DND-41 (cell line): ENCODE data around the gene TOM1L1.

Source experiments
- ATAC-seq: fragments of 200-7000 bp; cut with Tn5 transposase; 3 replicates; pipeline ENCODE4 v1.9.1; 2021; ENCODE audit warnings: low read depth; ENCODE audit not compliant: insufficient read depth
- DNase-seq: peaks from one replicate; pipeline ENCODE4 v3.0.0-alpha.2; 2020
- H2AFZ ChIP-seq: 2 replicates; pipeline ENCODE4 v1.6.0; 2012; ENCODE audit warnings: low read depth, low read length
- H3K27ac ChIP-seq: 2 replicates; pipeline ENCODE4 v1.5.1; 2012; ENCODE audit warnings: low read length, inconsistent platforms
- H3K27me3 ChIP-seq: fragments of 200-600 bp; sonication (generic); 2 replicates; pipeline ENCODE4 v1.6.0; 2012; ENCODE audit warnings: low read length, mild to moderate bottlenecking, inconsistent platforms; ENCODE audit not compliant: insufficient read depth, poor library complexity
- H3K36me3 ChIP-seq: 2 replicates; pipeline ENCODE4 v1.5.1; 2012; ENCODE audit warnings: low read length, inconsistent platforms; ENCODE audit not compliant: insufficient read depth
- H3K4me1 ChIP-seq: 2 replicates; pipeline ENCODE4 v1.5.1; 2012; ENCODE audit warnings: mild to moderate bottlenecking, low read length; ENCODE audit not compliant: insufficient read depth
- H3K4me2 ChIP-seq: 2 replicates; pipeline ENCODE4 v1.6.0; 2012; ENCODE audit warnings: mild to moderate bottlenecking, moderate library complexity, low read length, inconsistent platforms; ENCODE audit not compliant: insufficient read depth
- H3K4me3 ChIP-seq, 2 experiments: fragments of 200-600 bp in 1 of 2; shearing (Covaris generic) in 1 of 2; 2 replicates each; pipeline ENCODE4 v1.5.1; 2012 to 2016; ENCODE audit warnings: inconsistent platforms in 2 of 2, low read length in 2 of 2, mild to moderate bottlenecking in 2 of 2, low read depth in 1 of 2, moderate library complexity in 1 of 2
- H3K79me2 ChIP-seq: 2 replicates; pipeline ENCODE4 v1.6.0; 2012; ENCODE audit warnings: low read length, inconsistent platforms; ENCODE audit not compliant: insufficient read depth
- H3K9ac ChIP-seq: 2 replicates; pipeline ENCODE4 v1.6.0; 2012; ENCODE audit warnings: low read depth, mild to moderate bottlenecking, inconsistent platforms, low read length, moderate library complexity
- H3K9me3 ChIP-seq: 2 replicates; pipeline ENCODE4 v1.5.1; 2012; ENCODE audit warnings: low read length, moderate library complexity, mild to moderate bottlenecking, inconsistent platforms; ENCODE audit not compliant: insufficient read depth, severe bottlenecking
- H4K20me1 ChIP-seq: 2 replicates; pipeline ENCODE4 v1.6.0; 2012; ENCODE audit warnings: low read length; ENCODE audit not compliant: insufficient read depth
- EZH2 ChIP-seq: IDR thresholded peaks from 3 replicates; pipeline ENCODE4 v1.6.1; 2012; ENCODE audit warnings: borderline replicate concordance, low read depth, mild to moderate bottlenecking, moderate library complexity, low read length, inconsistent platforms; ENCODE audit not compliant: severe bottlenecking
- TF ChIP-seq, protein P1 (sequence below): IDR thresholded peaks from 2 replicates; pipeline ENCODE4 v1.5.1; 2012; ENCODE audit warnings: borderline replicate concordance, low read length, moderate library complexity, mild to moderate bottlenecking; ENCODE audit not compliant: poor library complexity, severe bottlenecking; ENCODE audit errors: extremely low read depth

The TOM1L1 gene

DNA sequence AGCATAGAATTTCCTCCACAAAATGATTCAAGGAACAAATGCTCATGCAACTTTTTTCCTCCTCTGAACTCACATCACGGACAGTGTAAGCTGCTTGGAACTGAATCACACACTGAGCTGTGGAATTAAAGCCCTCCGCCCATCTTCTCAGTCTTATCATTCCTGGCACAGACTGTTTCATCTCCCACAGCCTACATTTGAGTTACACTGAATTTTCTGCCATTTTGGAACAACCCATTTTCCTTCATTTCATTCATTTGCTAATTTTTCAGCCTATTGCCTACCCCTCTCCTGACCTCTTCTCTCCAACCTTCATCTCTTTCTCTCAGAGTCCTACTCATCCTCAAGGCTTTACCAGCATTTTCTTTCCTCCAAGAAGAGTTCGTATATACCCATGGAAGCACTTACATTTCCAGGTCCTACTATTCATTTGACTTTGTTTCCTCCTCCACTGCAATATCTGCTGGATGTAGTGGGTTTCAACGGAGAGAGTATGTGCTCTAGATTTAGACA lies 39.1 kb upstream of the TOM1L1 start:
- Histone ChIP-seq H3K4me2 (no peak overlapping the region), H3K9me3 (no peaks in the 10 kb centered on the region)

DNA sequence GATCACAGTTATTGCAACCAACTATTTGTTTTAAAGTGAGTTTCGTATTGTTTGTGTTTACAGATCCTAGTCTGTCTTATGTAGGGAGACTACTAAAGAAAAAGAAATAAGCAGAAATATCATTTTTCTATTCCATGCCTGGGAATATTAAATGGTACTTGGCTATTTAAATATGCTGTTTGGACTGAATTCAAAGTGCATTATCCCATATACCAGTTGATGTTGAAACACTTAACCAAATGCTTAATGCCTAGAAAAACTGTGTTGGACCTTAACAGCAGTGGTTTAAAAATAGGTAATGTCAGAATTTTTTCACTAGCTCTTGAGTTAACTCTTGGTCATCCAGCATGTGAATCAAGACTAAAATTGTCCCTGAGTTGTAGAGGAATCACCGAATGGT lies 37.5 kb upstream of the TOM1L1 start:
- no peaks in the 10 kb centered on the region for H4K20me1 ChIP-seq
- no peak overlapping the region for H3K9ac ChIP-seq
- no peaks in the 10 kb centered on the region for H3K27me3 ChIP-seq
- ATAC-seq (no peak), DNase-seq (no peak)
- no peak overlapping the region for H3K4me3 ChIP-seq
- H3K4me1 ChIP-seq: no peaks in the 10 kb centered on the region
- H3K4me2 ChIP-seq: no peak overlapping the region
- no peaks in the 10 kb centered on the region for H3K79me2 ChIP-seq
- no peaks in the 10 kb centered on the region for H3K36me3 ChIP-seq
- H2AFZ ChIP-seq: no peak overlapping the region
- no peaks in the 10 kb centered on the region for H3K9me3 ChIP-seq
- TF ChIP-seq EZH2: no peak
- TF ChIP-seq, protein P1, sequence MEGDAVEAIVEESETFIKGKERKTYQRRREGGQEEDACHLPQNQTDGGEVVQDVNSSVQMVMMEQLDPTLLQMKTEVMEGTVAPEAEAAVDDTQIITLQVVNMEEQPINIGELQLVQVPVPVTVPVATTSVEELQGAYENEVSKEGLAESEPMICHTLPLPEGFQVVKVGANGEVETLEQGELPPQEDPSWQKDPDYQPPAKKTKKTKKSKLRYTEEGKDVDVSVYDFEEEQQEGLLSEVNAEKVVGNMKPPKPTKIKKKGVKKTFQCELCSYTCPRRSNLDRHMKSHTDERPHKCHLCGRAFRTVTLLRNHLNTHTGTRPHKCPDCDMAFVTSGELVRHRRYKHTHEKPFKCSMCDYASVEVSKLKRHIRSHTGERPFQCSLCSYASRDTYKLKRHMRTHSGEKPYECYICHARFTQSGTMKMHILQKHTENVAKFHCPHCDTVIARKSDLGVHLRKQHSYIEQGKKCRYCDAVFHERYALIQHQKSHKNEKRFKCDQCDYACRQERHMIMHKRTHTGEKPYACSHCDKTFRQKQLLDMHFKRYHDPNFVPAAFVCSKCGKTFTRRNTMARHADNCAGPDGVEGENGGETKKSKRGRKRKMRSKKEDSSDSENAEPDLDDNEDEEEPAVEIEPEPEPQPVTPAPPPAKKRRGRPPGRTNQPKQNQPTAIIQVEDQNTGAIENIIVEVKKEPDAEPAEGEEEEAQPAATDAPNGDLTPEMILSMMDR: no peak
- no peak overlapping the region for H3K27ac ChIP-seq

More for the DNA sequence above, 39.1 kb upstream of the TOM1L1 start:
- no peak overlapping the region for H3K9ac ChIP-seq
- H3K79me2 ChIP-seq: no peaks in the 10 kb centered on the region
- no peak for ATAC-seq
- H3K27me3 ChIP-seq: no peaks in the 10 kb centered on the region
- no peak overlapping the region for H3K4me3 ChIP-seq
- H4K20me1 ChIP-seq: no peaks in the 10 kb centered on the region
- TF ChIP-seq, protein P1: no peak
- no peak for TF ChIP-seq EZH2
- no peak overlapping the region for H3K27ac ChIP-seq
- DNase-seq: no peak
- no peaks in the 10 kb centered on the region for H3K36me3 ChIP-seq
- no peaks in the 10 kb centered on the region for H3K4me1 ChIP-seq
- no peak overlapping the region for H2AFZ ChIP-seq

DNA sequence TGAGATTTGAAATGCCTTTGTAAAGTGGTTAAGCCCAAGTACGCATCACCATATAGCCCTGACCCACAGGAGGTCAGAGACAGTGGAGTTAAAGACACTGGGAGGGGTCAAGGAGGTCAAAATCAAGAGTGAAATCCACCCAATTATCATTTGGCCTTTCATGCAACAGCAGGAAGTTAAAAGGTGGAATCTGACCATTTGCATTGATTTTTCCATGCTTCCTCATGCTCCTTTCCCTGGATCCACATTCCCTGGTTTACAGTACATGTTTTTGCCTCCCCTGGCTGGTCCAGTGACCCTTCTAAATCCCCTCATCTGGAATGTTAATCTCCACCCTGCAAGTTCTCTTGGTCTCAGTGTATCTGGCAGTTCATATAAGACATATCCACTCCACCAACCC lies 36.6 kb upstream of the TOM1L1 start:
- Histone ChIP-seq H3K4me3 (no peak overlapping the region), H3K4me2 (no peak overlapping the region), H3K9ac (no peak overlapping the region), H3K4me1 (no peaks in the 10 kb centered on the region), H3K27me3 (no peaks in the 10 kb centered on the region), H3K79me2 (no peaks in the 10 kb centered on the region), H3K9me3 (no peaks in the 10 kb centered on the region), H2AFZ (no peak overlapping the region), H3K27ac (no peak overlapping the region), H4K20me1 (no peaks in the 10 kb centered on the region), H3K36me3 (no peaks in the 10 kb centered on the region)
- TF ChIP-seq, protein P1: no peak
- TF ChIP-seq EZH2: no peak
- ATAC-seq: no peak
- DNase-seq: no peak
